ENCODE data around the gene PRXL2C.
"Not testable (repeated sequence)": the region's sequence is repeated elsewhere in the genome, so short reads cannot be mapped to it uniquely, and the experiment has no call there.

DNA sequence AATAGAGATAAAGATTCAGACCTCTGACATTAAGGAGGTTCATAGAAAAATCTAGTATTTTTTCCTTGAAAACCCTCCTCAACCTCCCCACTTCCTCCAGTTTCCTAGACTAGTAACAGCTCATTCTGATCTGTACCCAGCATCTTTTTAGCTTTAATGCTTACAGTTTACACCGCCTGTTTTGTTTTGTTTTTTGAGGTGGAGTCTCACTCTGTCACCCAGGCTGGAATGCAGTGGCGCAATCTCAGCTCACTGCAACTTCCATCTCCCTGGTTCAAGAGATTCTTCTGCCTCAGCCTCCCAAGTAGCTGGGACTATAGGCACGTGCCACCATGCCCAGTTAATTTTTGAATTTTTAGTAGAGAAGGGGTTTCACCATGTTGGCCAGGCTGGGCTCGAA is 40.5 kb downstream of the PRXL2C start:
- TF ChIP-seq, protein P1, sequence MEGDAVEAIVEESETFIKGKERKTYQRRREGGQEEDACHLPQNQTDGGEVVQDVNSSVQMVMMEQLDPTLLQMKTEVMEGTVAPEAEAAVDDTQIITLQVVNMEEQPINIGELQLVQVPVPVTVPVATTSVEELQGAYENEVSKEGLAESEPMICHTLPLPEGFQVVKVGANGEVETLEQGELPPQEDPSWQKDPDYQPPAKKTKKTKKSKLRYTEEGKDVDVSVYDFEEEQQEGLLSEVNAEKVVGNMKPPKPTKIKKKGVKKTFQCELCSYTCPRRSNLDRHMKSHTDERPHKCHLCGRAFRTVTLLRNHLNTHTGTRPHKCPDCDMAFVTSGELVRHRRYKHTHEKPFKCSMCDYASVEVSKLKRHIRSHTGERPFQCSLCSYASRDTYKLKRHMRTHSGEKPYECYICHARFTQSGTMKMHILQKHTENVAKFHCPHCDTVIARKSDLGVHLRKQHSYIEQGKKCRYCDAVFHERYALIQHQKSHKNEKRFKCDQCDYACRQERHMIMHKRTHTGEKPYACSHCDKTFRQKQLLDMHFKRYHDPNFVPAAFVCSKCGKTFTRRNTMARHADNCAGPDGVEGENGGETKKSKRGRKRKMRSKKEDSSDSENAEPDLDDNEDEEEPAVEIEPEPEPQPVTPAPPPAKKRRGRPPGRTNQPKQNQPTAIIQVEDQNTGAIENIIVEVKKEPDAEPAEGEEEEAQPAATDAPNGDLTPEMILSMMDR (IDR thresholded peaks at IDR 0.05): not testable (repeated sequence)
- TF ChIP-seq POLR2A, POLR2AphosphoS5 (IDR thresholded peaks at IDR 0.05): not testable (repeated sequence)
